SU-DHL-6 (cell line): Measurements from ENCODE around the gene STS.

Experiments used
- CTCF ChIP-seq: fragments of 200-600 bp; sonication (generic); IDR thresholded peaks from one replicate; pipeline ENCODE4 v1.5.1; 2017; ENCODE audit warnings: antibody characterized with exemption, mild to moderate bottlenecking, low read length, moderate library complexity; ENCODE audit not compliant: insufficient read depth, poor library complexity, severe bottlenecking
- EZH2phosphoT487 ChIP-seq: fragments of 200-600 bp; sonication (generic), shearing (Covaris generic); conservative IDR thresholded peaks from 2 replicates; pipeline ENCODE4 v1.6.1; 2018; ENCODE audit warnings: mild to moderate bottlenecking, antibody characterized with exemption, low read length, moderate library complexity, mixed read lengths

- TF ChIP-seq EZH2phosphoT487 (no peak), CTCF (no peak)
Observed at GRCh38 chrX:7154041-7154597, 6.6 kb downstream of the STS start.
